ENCODE results near the gene EXOG.

DNA sequence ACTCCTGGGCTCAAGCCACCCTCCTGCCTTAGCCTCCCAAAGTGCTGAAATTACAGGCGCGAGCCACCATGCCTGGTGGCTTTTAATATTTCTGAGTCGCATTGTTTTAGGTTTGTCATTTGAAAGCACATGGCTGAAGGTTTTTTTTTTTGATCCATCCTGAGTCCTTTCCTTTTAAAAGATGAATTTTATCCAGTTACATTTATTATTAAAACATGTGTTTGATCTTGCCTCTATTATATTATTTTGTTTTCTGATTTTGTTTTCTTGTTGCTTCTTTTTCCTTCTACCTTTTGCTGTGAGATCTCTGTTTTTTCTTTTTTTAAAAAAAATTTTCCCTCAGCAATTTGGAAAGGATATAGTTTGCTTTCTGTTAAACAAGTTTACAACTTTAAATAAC, 77.0 kb downstream of the EXOG start:
- TF ChIP-seq, protein P1, sequence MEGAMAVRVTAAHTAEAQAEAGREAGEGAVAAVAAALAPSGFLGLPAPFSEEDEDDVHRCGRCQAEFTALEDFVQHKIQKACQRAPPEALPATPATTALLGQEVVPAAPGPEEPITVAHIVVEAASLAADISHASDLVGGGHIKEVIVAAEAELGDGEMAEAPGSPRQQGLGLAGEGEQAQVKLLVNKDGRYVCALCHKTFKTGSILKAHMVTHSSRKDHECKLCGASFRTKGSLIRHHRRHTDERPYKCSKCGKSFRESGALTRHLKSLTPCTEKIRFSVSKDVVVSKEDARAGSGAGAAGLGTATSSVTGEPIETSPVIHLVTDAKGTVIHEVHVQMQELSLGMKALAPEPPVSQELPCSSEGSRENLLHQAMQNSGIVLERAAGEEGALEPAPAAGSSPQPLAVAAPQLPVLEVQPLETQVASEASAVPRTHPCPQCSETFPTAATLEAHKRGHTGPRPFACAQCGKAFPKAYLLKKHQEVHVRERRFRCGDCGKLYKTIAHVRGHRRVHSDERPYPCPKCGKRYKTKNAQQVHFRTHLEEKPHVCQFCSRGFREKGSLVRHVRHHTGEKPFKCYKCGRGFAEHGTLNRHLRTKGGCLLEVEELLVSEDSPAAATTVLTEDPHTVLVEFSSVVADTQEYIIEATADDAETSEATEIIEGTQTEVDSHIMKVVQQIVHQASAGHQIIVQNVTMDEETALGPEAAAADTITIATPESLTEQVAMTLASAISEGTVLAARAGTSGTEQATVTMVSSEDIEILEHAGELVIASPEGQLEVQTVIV (IDR thresholded peaks at IDR 0.05; ENCODE audit: borderline replicate concordance, partially characterized antibody), result no peak
- TF ChIP-seq, protein P2, sequence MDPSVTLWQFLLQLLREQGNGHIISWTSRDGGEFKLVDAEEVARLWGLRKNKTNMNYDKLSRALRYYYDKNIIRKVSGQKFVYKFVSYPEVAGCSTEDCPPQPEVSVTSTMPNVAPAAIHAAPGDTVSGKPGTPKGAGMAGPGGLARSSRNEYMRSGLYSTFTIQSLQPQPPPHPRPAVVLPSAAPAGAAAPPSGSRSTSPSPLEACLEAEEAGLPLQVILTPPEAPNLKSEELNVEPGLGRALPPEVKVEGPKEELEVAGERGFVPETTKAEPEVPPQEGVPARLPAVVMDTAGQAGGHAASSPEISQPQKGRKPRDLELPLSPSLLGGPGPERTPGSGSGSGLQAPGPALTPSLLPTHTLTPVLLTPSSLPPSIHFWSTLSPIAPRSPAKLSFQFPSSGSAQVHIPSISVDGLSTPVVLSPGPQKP (IDR thresholded peaks at IDR 0.05; ENCODE audit: low read depth, low read length), result no peak
- TF ChIP-seq, protein P3, sequence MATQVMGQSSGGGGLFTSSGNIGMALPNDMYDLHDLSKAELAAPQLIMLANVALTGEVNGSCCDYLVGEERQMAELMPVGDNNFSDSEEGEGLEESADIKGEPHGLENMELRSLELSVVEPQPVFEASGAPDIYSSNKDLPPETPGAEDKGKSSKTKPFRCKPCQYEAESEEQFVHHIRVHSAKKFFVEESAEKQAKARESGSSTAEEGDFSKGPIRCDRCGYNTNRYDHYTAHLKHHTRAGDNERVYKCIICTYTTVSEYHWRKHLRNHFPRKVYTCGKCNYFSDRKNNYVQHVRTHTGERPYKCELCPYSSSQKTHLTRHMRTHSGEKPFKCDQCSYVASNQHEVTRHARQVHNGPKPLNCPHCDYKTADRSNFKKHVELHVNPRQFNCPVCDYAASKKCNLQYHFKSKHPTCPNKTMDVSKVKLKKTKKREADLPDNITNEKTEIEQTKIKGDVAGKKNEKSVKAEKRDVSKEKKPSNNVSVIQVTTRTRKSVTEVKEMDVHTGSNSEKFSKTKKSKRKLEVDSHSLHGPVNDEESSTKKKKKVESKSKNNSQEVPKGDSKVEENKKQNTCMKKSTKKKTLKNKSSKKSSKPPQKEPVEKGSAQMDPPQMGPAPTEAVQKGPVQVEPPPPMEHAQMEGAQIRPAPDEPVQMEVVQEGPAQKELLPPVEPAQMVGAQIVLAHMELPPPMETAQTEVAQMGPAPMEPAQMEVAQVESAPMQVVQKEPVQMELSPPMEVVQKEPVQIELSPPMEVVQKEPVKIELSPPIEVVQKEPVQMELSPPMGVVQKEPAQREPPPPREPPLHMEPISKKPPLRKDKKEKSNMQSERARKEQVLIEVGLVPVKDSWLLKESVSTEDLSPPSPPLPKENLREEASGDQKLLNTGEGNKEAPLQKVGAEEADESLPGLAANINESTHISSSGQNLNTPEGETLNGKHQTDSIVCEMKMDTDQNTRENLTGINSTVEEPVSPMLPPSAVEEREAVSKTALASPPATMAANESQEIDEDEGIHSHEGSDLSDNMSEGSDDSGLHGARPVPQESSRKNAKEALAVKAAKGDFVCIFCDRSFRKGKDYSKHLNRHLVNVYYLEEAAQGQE (IDR thresholded peaks at IDR 0.05; ENCODE audit: low read depth, low read length), result no peak
- TF ChIP-seq GATAD2B (conservative IDR thresholded peaks at IDR 0.05; ENCODE audit: low read depth), result no peak
- TF ChIP-seq TCF12 (IDR thresholded peaks at IDR 0.05; ENCODE audit: low read depth, low read length), result no peak
- no peak for TF ChIP-seq MTA3 (IDR thresholded peaks at IDR 0.05; ENCODE audit: borderline replicate concordance, low read length)
- TF ChIP-seq, protein P4, sequence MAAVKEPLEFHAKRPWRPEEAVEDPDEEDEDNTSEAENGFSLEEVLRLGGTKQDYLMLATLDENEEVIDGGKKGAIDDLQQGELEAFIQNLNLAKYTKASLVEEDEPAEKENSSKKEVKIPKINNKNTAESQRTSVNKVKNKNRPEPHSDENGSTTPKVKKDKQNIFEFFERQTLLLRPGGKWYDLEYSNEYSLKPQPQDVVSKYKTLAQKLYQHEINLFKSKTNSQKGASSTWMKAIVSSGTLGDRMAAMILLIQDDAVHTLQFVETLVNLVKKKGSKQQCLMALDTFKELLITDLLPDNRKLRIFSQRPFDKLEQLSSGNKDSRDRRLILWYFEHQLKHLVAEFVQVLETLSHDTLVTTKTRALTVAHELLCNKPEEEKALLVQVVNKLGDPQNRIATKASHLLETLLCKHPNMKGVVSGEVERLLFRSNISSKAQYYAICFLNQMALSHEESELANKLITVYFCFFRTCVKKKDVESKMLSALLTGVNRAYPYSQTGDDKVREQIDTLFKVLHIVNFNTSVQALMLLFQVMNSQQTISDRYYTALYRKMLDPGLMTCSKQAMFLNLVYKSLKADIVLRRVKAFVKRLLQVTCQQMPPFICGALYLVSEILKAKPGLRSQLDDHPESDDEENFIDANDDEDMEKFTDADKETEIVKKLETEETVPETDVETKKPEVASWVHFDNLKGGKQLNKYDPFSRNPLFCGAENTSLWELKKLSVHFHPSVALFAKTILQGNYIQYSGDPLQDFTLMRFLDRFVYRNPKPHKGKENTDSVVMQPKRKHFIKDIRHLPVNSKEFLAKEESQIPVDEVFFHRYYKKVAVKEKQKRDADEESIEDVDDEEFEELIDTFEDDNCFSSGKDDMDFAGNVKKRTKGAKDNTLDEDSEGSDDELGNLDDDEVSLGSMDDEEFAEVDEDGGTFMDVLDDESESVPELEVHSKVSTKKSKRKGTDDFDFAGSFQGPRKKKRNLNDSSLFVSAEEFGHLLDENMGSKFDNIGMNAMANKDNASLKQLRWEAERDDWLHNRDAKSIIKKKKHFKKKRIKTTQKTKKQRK (IDR thresholded peaks at IDR 0.05; ENCODE audit: low read depth, low read length), result no peak
- no peak for TF ChIP-seq TAF1 (IDR thresholded peaks at IDR 0.05; ENCODE audit: borderline replicate concordance, low read depth, low read length)
- TF ChIP-seq NRF1 (conservative IDR thresholded peaks at IDR 0.05; ENCODE audit: low read depth, low read length), result no peak
- no peak for TF ChIP-seq MYC (IDR thresholded peaks at IDR 0.05; ENCODE audit: insufficient read depth, insufficient read length, insufficient replicate concordance, low read length, severe bottlenecking)
- TF ChIP-seq, protein P5, sequence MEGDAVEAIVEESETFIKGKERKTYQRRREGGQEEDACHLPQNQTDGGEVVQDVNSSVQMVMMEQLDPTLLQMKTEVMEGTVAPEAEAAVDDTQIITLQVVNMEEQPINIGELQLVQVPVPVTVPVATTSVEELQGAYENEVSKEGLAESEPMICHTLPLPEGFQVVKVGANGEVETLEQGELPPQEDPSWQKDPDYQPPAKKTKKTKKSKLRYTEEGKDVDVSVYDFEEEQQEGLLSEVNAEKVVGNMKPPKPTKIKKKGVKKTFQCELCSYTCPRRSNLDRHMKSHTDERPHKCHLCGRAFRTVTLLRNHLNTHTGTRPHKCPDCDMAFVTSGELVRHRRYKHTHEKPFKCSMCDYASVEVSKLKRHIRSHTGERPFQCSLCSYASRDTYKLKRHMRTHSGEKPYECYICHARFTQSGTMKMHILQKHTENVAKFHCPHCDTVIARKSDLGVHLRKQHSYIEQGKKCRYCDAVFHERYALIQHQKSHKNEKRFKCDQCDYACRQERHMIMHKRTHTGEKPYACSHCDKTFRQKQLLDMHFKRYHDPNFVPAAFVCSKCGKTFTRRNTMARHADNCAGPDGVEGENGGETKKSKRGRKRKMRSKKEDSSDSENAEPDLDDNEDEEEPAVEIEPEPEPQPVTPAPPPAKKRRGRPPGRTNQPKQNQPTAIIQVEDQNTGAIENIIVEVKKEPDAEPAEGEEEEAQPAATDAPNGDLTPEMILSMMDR (IDR thresholded peaks at IDR 0.05 in 2 of 3, conservative IDR thresholded peaks at IDR 0.05 in 1 of 3; ENCODE audit: control insufficient read depth in 2 of 3, extremely low read depth in 1 of 3, insufficient read depth in 1 of 3, low read depth in 3 of 3, low read length in 3 of 3), result no peak
- no peak for TF ChIP-seq PAX5 (IDR thresholded peaks at IDR 0.05; ENCODE audit: borderline replicate concordance, low read depth, low read length)
- no peak for TF ChIP-seq SP1 (IDR thresholded peaks at IDR 0.05; ENCODE audit: low read depth, low read length)
- no peak for TF ChIP-seq POLR2A (IDR thresholded peaks at IDR 0.05; ENCODE audit: low read depth, low read length)
